ENCODE results near the gene ASZ1.

DNA sequence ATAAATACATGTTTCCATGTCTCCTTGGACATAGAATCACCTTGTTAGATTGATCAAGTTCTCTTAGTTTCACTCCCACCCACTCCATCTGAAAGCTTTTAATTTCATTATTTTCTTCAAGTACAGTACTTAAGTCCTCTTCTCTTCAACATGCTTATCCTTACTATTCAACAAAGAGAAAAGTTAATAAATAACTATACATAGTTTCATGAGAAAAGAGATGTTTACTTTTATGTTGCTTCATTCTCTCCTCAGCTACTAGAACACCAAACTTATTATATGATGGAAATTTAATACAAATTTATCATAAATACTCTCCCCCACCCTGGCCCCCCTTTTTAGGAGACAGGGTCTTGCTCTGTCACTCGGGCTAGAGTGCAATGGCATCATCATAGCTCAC lies 33.5 kb downstream of the ASZ1 start:
- no peak for TF ChIP-seq CTCF (IDR thresholded peaks at IDR 0.05; ENCODE audit: low read depth, low read length, poor library complexity, severe bottlenecking)
- no peak for TF ChIP-seq EZH2phosphoT487 (IDR thresholded peaks at IDR 0.05; ENCODE audit: borderline replicate concordance, low read length)
